CD4-positive, alpha-beta T cell treated with Interleukin-15 for 1 hour (primary cell): ENCODE data around the gene PCSK1N.
"Not testable (repeated sequence)": the region's sequence is repeated elsewhere in the genome, so short reads cannot be mapped to it uniquely, and the experiment has no call there.

Experiments
- DNase-seq: peaks from one replicate; pipeline ENCODE4 v3.0.0-alpha.2; 2020

PCSK1N gene

GRCh38 chrX:48835524-48836329, at the start of gene PCSK1N:
Gene PCSK1N, minus strand, starts transcription at chrX:48835610. Its CDS starts 78 bp downstream, at chrX:48835532.
- peak; percentile 78 for DNase-seq

- DNase-seq: no peak
Measured at GRCh38 chrX:48883729-48884128, 48.3 kb upstream of the PCSK1N start.

GRCh38 chrX:48876944-48877343, 41.5 kb upstream of the PCSK1N start:
- not testable (repeated sequence) for DNase-seq

GRCh38 chrX:48872017-48872416, 36.6 kb upstream of the PCSK1N start:
- DNase-seq: not testable (repeated sequence)

- DNase-seq: no peak
Measured at GRCh38 chrX:48864210-48864609, 28.8 kb upstream of the PCSK1N start.

- no peak for DNase-seq
Measured at GRCh38 chrX:48854898-48855297, 19.5 kb upstream of the PCSK1N start.

GRCh38 chrX:48854121-48854804, 18.9 kb upstream of the PCSK1N start:
- DNase-seq: not testable (repeated sequence)

- DNase-seq: not testable (repeated sequence)
Measured at GRCh38 chrX:48853494-48853893, 18.1 kb upstream of the PCSK1N start.

GRCh38 chrX:48852857-48853256, 17.4 kb upstream of the PCSK1N start:
- DNase-seq: no peak

GRCh38 chrX:48848847-48849246, 13.4 kb upstream of the PCSK1N start:
- DNase-seq: no peak

- no peak for DNase-seq
Measured at GRCh38 chrX:48839686-48840085, 4.3 kb upstream of the PCSK1N start.

- no peak for DNase-seq
Measured at GRCh38 chrX:48834383-48834709, 1.1 kb downstream of the PCSK1N start.

GRCh38 chrX:48833542-48834138, 1.8 kb downstream of the PCSK1N start:
- DNase-seq: no peak

GRCh38 chrX:48831909-48832291, 3.5 kb downstream of the PCSK1N start:
- DNase-seq: no peak

GRCh38 chrX:48831136-48831908, 4.1 kb downstream of the PCSK1N start:
- DNase-seq: no peak

GRCh38 chrX:48829016-48829735, 6.2 kb downstream of the PCSK1N start:
- no peak for DNase-seq

GRCh38 chrX:48827654-48827968, 7.8 kb downstream of the PCSK1N start:
- no peak for DNase-seq

- DNase-seq: no peak
Measured at GRCh38 chrX:48826876-48827653, 8.3 kb downstream of the PCSK1N start.

GRCh38 chrX:48826135-48826875, 9.1 kb downstream of the PCSK1N start, which contains the start of gene ERAS:
Gene ERAS, plus strand, starts transcription at chrX:48826513. Its CDS starts 2,611 bp downstream, at chrX:48829124.
- DNase-seq: no peak

- no peak for DNase-seq
Measured at GRCh38 chrX:48824066-48824465, 11.3 kb downstream of the PCSK1N start.

- no peak for DNase-seq
Measured at GRCh38 chrX:48823053-48823452, 12.4 kb downstream of the PCSK1N start.
